A549 (cell line): ENCODE data around the gene FGF6.

ENCODE experiments used
- CBX2 ChIP-seq: fragments of 200-600 bp; sonication (generic); IDR thresholded peaks from 2 replicates; pipeline ENCODE4 v1.6.1; 2016; ENCODE audit warnings: low read depth, mild to moderate bottlenecking, borderline replicate concordance
- CHD2 ChIP-seq: fragments of 150-350 bp; IDR thresholded peaks from 2 replicates; pipeline ENCODE4 v1.6.1; 2014; ENCODE audit warnings: low read length; ENCODE audit not compliant: partially characterized antibody
- JUN ChIP-seq, 2 experiments: fragments of >200 bp; sonication (Bioruptor Twin); formaldehyde crosslinking; IDR thresholded peaks; 2 replicates in 1 of 2; 3 replicates in 1 of 2; pipeline ENCODE4 v1.6.1; 2016 to 2017
- NFE2L2 ChIP-seq: fragments of 150-350 bp; conservative IDR thresholded peaks from 2 replicates; pipeline ENCODE4 v1.6.1; 2014; ENCODE audit warnings: low read length
- POLR2A ChIP-seq: IDR thresholded peaks from 2 replicates; pipeline ENCODE4 v1.6.1; 2012; ENCODE audit warnings: mild to moderate bottlenecking, low read length
- RAD21 ChIP-seq, 2 experiments: fragments of >200 bp in 1 of 2; sonication (Bioruptor Twin) in 1 of 2; formaldehyde crosslinking in 1 of 2; IDR thresholded peaks in 1 of 2; conservative IDR thresholded peaks in 1 of 2; 2 replicates in 1 of 2; 3 replicates in 1 of 2; pipeline ENCODE4 v1.6.1; 2012 to 2018; ENCODE audit warnings: inconsistent platforms in 1 of 2
- ZNF302 ChIP-seq: fragments of 250-450 bp; sonication (Bioruptor Pico); IDR thresholded peaks from 2 replicates; pipeline ENCODE4 v1.9.0; 2021; ENCODE audit warnings: inconsistent platforms, mild to moderate bottlenecking, moderate library complexity
- TF ChIP-seq, protein P1 (sequence below): fragments of >200 bp; sonication (Bioruptor Twin); formaldehyde crosslinking; IDR thresholded peaks from 3 replicates; pipeline ENCODE4 v1.5.1; 2016
- TF ChIP-seq, protein P2 (sequence below): IDR thresholded peaks from 2 replicates; pipeline ENCODE4 v1.6.1; 2012

DNA sequence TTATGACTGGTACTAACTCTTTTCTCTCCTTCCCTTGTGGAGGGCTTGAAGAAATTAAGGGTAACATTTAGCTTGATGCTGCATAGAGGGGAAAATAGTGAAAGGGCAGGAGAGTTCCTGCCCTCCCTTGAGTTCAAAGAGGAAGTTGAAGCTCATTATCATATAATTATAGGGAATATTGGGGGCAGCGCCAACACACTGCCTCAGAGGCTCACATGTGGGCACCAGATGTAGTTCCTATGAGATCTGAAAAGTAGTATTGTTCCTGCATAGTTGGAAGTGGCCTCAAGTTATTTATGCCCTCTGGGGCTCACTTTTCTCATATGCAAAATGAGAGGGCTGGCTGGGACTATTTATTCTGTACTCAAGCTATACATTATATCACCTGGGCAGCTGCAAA is 33.1 kb downstream of the FGF6 start:
- TF ChIP-seq NFE2L2 (no peak), JUN (IDR thresholded peaks at IDR 0.05) (no peak), RAD21 (conservative IDR thresholded peaks at IDR 0.05 in 1 of 2, IDR thresholded peaks at IDR 0.05 in 1 of 2) (no peak), POLR2A (no peak), ZNF302 (no peak), CBX2 (no peak), CHD2 (no peak)
- TF ChIP-seq, protein P1, sequence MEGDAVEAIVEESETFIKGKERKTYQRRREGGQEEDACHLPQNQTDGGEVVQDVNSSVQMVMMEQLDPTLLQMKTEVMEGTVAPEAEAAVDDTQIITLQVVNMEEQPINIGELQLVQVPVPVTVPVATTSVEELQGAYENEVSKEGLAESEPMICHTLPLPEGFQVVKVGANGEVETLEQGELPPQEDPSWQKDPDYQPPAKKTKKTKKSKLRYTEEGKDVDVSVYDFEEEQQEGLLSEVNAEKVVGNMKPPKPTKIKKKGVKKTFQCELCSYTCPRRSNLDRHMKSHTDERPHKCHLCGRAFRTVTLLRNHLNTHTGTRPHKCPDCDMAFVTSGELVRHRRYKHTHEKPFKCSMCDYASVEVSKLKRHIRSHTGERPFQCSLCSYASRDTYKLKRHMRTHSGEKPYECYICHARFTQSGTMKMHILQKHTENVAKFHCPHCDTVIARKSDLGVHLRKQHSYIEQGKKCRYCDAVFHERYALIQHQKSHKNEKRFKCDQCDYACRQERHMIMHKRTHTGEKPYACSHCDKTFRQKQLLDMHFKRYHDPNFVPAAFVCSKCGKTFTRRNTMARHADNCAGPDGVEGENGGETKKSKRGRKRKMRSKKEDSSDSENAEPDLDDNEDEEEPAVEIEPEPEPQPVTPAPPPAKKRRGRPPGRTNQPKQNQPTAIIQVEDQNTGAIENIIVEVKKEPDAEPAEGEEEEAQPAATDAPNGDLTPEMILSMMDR, result no peak
- TF ChIP-seq, protein P2, sequence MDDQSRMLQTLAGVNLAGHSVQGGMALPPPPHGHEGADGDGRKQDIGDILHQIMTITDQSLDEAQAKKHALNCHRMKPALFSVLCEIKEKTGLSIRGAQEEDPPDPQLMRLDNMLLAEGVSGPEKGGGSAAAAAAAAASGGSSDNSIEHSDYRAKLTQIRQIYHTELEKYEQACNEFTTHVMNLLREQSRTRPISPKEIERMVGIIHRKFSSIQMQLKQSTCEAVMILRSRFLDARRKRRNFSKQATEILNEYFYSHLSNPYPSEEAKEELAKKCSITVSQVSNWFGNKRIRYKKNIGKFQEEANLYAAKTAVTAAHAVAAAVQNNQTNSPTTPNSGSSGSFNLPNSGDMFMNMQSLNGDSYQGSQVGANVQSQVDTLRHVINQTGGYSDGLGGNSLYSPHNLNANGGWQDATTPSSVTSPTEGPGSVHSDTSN, result no peak
